ENCODE results near the gene DHX9.

Gene DHX9

DNA sequence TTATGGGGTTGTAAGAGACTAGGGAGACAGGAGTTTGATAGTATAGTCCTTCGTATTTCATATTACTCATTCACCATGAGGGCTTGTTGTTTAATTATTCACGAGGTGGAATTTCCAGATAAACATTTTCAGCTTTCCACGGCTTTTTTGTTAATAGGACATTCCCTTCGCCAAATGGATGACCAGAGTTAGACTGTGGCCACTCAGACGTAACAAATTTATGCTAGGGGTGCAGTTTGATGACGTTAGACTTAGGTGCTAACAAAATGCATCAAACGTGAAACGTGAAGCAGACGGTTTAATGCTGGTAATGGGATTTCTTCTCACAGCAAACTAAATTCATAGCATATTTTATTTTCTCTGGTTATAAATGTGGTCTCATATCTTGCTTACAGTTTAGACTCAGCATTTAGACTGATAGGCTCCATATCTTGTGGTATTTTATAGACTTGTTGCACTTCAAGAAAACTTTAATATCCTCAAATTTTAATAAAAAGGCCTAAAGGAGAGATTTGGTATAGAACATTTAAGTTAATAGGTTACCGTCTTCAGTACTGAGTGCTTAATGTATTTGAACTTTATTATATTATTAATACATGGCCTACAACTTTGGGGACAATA lies 2.3 kb downstream of the DHX9 start:
- DNase-seq, result no peak

DNA sequence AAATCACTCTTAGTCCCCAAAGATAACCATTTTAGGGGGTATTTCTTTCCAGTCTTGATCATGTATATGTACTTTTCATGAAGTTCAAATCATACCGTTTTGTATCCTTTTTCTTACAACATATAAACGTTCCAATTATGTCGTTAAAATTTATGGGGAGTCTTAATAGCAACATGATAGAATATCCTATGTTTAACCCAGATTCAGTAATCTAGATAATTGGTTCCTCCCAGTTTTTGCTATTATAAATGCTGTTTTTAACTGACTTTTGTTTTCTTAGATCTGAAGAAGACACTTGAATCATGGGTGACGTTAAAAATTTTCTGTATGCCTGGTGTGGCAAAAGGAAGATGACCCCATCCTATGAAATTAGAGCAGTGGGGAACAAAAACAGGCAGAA lies 3.1 kb downstream of the DHX9 start:
- DNase-seq, result no peak

DNA sequence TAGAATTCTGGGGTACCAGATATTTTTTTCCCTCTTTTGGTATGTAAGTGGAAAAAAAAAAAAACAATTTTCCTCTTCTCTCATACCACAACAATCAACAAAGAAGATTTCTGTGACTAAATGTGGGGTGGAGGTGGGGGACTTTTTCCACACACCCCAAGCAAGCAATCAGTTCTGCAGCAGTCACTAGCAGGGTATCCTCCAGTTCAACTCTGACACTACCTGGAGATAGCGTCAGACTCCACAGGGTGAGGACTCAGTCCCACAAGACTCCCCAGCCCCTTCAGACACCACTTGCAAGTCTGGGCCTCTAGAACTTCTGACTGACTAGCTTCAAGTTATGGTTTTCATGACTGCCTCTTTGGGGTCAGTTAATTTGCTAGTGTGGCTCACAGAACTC lies 6.2 kb downstream of the DHX9 start:
- DNase-seq, result no peak

DNA sequence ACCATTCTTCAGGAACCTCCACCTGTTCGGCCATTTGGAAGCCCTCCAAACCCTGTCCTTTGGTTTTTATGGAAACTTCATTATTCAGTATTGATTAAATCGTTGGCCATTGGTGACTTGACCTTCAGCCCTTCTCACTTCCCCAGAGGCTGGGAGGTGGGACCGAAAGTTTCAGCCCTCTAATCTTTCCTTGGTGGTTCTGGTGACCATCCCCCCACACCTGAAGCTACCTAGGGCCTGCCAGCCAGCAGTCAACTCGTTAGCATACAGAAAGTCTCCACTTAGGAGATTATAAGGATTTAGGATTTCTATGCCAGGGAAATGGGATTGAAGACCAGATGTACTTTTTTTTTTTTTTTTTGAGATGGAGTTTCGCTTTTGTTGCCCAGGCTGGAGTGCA lies 6.7 kb downstream of the DHX9 start:
- no peak for DNase-seq

DNA sequence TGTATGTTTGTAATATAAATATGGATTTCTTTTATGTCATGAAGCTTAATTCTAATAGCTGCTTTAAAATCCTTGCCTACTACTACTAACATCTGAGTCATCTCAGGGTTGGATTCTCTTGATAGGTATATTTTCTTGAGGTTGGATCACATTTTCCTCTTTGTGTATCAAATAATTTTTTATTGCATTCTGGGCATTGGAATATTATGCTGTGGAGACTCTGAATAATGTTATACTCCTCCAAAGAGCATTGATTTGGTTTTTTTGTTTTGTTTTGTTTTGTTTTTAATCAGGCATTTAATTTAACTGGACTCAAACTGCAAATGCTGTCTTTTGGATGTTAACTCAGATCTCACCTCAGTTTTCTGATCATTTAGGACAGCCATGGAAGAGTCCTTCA lies 8.0 kb downstream of the DHX9 start:
- DNase-seq, result no peak

DNA sequence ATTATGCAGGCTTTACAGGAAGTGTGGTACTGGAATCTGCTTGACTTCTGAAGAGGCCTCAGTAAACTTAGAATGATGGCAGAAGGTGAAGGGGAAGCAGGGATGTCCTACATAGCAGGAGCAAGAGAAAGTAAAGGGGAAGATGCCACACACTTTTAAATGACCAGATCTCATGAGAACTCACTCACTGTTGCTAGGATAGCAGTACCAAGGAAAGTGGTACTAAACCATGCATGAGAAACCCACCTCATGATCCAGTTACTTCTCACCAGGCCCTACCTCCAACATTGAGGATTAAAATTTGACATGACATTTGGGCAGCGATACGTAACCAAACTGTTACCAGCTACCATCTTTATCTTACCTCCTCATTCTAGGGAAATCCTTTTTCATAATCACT lies 9.6 kb downstream of the DHX9 start:
- no peak for DNase-seq

DNA sequence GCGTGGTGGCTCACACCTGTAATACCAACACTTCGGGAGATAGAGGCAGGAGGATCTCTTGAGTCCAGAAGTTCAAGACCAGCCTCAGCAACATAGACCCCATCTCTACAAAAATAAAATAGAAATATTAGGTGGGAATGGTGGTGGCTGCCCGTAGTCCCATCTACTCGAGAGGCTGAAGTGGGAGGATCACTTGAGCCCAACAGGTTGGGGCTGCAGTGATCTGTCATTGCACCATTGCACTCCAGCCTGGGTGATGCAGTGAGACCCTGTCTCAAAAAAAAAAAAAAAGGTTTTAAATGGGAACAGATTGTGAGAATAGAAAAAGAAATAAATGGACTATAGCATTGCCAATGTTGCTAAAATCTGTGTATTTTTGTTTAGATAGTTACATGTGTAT lies 11.2 kb downstream of the DHX9 start:
- no peak for DNase-seq

DNA sequence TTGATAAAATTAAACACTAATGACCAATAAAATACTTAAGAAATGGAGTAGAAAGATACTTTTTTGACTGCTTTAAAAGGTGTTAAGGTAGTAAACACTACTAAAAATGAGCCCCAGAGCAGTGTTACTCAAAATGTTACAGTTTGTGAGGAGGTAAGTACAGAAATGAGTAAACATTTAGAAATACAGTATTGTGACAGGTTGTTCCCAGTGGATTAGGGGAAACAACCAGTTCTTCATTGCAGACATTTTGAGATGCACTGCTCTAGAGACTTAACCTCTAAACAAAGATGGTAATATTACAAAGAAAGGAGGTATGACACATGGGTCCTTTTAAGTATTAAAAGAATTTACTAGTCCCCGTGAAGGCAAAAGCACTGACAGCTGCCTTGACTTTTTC lies 12.7 kb downstream of the DHX9 start:
- DNase-seq, result no peak

DNA sequence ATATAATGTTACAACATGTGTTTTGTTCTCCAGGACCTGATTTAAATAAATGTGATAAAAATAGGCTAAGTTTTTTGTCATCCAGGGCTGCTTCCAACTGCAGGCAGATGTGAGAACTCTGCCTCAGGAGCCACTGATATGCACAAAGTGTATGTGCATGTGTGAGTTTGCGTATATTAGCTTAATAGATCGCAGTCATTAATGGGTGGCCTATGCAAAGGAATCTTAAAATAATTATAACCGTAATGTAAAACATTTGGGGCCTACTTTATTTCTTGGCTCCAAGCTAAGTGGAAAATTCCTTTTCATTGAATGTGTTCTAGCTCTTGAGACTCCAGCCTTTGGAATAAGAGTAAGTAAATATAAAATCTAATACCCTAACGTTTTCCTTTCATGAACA lies 16.8 kb downstream of the DHX9 start:
- no peak for DNase-seq

DNA sequence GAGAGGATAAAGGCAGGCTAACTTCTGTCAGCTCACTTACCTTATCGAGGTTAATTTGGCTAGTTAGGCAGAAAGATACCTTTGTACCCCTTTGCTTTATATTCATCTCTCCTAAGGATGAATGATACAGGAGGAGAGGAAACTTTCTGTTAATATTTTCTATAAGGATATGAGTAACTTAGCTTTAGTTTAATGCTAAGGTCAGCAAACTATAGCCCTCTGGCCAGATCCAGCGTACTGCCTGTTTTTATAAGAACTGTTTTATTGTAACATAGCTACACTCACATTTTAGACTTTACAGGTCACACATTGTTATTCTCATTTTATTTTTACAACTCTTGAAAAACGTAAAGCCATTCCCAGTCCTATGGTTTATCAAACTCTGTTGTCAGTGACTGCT lies 18.1 kb downstream of the DHX9 start:
- DNase-seq, result no peak

DNA sequence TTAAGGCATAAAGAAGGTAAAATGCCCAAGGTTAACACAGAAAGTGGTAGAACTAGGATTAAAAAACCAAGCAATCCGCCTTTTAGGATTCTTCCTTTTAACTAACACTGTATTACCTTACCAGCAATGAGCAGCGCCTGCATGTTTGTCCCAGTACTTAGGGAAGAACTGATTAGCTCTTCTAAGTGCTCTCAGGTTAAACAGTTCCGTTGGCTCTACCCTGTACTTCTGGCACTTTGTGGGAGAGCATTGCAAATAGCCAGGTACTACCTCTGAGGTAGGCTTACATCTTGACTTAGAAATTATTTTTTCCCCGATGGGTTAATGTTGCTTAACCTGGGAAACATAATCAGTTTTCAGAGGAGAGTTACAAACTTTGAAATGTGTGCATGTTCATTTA lies 21.5 kb downstream of the DHX9 start:
- DNase-seq, result no peak

DNA sequence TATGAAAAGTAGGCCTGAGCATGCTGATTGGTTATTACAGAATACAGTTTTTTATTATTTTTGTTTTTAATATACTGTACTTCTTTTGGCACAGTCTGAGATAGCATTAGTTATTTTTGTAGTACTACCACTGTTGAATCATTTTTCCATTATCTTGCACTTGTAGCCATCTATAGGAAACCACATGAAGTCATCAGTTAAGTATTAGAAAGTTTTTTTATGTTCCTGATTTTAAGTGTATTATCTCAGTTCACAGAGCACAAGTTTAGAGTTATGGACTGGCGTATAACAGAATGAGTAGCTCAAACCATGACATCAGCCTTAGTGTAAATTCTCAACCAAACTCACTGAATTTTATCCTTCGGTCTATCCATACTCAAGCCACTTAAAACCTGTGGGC lies 22.8 kb downstream of the DHX9 start:
- DNase-seq, result no peak

DNA sequence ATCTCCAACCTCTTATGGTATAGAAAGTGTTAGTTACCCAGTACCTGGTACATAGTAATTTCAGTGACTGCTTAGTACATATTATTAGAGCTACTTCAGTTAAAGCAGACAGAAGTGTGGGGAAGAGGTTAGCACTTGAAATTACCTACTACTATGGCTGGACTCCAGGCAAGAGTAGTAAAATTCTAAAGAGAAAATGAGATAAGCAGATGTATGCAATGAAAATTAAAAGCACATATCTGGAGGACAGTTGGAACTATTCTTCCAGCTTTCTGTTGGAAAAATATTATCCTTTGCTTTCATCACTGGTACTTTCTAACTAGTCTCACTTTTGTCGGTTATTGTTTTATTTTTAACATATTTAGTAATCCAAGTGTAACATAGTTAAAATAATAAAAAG lies 23.7 kb downstream of the DHX9 start:
- no peak for DNase-seq

DNA sequence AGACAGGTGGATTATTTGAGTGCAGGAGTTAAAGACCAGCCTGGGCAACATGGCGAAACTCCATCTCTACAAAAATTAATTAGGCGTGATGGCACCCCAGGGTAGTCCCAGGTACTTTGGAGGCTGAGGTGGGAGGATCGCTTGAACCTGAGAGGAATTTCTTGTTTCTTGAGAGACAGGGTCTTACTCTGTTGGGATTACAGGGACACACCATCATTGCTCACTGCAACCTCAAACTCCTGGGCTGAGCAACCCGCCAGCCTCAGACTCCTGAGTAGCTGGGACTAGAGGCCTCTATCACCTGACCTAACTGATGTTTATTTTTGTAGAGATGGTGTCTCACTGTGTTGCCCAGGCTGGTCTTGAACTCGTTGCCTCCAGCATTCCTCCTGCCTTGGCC lies 24.8 kb downstream of the DHX9 start:
- DNase-seq, result no peak

DNA sequence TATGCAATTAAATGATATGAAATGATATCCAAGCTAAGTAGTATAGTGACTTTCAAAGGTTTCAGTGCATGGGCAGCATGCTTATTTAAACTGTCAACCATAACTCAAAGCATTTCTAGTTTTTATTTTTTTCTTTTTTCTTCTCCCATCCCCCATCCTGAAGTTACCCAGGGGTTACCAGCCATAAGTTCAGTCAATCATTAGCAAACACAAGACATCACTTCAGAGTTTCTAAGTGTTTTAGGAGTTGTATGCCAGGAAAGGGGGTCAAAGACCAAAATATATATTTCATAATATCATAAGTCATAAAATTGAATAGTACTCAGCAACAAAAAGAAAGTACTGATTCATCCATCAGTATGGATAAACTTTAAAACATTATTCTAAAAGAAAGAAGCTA lies 28.7 kb downstream of the DHX9 start:
- no peak for DNase-seq

DNA sequence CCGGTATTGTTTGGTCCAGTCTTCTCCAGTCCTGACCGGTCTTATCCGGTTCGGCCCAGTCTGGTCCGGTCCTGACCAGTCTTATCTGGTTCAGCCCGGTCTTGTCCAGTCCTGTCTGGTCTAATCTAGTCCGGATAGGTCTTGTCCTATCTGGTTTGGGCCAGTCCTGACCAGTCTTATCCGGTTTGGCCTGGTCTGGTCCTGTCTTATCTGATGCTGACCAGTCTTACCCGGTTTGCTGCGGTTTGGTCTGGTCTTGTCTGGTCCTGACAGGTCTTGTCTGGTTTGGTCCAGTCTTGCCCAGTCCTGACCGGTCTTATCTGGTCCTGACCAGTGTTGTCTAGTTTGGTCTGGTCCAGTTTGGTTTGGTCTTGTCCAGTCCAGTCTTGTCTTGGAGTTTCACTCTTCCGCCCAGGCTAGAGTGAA lies 30.1 kb downstream of the DHX9 start:
- DNase-seq, result no peak

DNA sequence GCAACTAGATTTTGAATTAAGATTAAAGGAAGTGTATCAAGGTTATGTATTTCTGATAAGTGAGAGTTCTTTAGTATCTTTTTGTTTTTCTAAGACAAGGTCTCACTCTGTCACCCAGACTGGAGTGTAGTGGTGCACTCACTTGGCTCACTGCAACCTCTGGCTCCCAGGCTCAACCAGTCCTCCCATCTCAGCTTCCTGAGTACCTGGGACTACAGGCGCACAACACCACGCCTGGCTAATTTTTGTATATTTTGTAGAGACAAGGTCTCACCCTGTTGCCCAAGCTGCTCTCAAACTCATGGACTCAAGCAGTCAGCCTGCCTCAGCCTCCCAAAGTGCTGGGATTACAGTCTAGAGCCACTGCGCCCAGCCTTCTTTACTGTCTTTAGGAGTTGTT lies 33.7 kb downstream of the DHX9 start:
- DNase-seq, result no peak

DNA sequence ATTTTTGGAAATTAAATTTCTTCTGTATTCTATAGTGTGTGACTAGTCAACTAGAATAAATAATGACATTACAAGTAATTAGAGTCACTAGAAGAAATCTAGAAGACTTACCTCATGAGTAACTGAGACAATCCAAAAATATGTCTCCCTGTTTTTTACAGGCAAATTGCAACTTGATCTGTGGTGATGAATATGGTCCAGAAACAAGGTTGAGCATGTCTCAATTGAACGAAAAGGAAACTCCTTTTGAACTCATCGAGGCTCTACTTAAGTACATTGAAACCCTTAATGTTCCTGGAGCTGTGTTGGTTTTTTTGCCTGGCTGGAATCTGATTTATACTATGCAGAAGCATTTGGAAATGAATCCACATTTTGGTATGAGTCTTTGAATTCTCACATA lies 36.7 kb downstream of the DHX9 start:
- DNase-seq, result no peak

DNA sequence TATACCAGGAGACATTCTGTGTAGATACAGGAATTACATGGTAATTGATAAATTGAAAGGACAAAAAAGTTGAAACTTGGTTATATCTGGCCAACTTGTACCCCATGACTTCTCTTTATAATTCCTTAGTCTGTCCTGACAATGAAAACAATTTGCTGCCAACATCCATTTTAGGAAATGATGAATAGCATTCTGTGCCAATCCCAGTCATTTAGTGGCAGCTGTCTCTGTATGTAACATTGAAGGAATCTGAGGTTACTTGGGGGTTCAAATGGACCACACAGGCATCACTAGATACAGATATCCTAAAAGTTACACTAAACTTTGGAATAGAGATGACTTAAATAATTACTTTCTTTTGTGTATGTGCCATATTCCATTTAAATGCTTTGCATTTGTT lies 38.2 kb downstream of the DHX9 start:
- DNase-seq, result no peak

DNA sequence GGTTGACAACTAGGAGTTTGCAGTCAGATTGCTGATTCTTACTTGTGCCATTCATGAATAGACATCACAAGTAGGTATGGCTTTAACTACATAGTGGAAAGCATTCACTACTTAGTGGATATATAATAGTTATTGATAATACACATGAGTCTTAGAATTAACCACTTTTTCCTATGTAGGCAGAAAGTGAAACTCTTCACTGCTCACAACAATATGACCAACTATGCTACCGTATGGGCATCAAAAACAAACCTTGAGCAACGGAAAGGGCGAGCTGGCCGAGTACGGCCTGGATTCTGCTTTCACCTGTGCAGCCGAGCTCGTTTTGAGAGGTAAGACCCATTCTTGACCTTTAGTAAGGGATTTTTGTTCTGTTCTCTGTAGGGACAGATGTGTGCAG lies 38.7 kb downstream of the DHX9 start:
- DNase-seq, result no peak

DNA sequence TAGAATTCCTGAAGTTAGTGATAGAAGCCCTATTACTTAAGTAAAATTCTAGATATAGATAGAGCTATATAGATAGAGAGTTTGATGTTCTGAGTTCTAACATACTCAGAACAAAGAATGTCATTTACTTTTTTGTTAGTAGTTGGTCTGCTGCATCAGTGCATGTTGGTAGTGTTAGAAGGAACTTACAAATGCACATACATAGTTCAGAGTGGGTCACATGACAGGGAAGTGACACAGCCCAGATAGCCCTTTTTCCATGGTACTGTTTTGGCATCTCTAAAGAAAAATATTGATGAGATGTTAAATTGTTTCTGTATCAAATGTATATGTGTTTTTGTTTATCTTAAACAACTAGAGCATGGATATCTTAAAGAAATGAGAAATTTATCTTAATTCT lies 45.7 kb downstream of the DHX9 start:
- no peak for DNase-seq

DNA sequence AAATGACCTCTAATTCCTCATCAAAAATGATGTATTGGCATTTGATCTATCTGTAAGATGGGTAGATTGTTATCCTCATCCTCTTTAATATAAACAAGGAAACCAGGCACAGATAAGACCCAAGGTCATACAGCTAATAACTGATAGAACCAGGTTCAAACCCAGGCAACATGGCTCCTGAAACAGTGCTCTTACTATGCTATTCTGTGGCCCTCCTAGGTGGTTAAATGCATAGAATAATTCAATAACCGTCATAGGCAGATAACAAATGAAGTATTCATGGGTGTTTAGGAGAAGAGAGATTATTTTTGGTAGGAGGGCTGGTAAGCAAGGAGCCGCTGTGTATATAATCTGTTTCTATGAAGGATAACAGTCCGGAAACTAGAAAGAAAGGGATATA lies 46.4 kb downstream of the DHX9 start:
- no peak for DNase-seq

DNA sequence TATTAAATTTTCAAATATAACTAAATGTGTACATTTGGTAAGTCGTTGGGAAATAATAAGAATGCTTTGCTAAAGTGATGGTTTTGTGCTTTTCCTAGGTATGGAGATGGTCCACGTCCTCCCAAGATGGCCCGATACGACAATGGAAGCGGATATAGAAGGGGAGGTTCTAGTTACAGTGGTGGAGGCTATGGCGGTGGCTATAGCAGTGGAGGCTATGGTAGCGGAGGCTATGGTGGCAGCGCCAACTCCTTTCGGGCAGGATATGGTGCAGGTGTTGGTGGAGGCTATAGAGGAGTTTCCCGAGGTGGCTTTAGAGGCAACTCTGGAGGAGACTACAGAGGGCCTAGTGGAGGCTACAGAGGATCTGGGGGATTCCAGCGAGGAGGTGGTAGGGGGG lies 47.8 kb downstream of the DHX9 start:
- DNase-seq, result no peak

DNA sequence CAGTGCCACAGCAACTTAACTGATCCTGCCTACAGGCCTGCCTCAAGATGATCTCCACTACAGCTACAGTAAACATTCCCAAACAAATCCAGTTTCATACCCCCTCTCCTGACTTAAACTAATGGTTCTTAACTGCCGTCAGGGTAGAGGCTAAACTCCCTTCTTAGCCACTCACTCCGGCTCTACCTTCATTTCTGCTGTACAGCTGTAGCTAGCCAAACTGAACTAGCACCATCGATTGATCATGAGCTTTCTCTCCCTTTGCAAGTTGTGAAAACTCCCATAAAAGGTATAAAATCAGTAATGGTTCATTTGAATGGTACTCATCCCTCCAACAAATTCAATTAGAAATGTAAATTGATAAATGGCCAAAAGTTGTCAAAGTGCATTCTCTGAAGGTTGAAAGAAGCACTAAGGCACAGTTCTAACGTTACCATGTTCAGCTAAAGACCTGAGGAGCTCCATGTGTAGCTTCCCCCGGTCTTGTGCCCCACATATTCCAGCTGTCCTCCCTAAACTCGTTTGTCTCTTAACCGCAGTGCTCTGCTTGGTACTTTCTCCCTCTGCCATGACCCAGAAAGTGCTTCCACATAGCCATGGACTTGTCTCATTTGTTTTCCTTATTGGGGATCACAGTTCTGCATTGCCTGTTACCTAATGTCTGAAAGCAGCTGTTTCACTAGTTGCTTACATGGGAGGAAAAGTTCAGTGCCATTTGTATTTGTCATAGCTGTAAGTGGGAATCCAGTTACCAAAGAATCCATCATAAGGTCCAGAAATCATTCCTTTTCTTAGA lies 49.8 kb downstream of the DHX9 start:
- no peak for DNase-seq

DNA sequence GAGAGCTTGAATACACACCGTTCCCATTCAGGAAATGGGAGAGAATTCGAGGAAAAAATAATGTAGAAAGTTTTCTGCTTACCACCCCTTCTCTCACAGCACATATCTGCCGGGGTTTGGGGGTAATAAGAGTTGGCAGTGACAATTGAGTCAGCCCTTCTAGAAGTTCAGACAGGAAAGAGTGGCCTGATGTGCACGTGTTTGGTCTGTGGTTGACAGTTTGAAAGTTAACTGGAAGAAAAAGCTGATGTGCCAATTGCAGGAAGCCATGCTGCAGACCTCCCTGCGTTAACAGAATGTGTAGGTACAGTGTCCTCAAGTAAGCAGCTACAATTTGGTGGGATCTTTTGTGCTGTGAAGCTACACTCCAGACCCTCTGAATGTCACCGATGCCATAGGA lies 50.9 kb downstream of the DHX9 start:
- no peak for DNase-seq

All from NCI-H1417 treated with DMSO at 0.1 percent for 48 hours (cell line).